SK-N-SH treated with all-trans-retinoic acid at 6 μM for 48 hours (cell line): Measurements from ENCODE around the gene SKI.

Source experiments
- ATAC-seq: fragments of 200-7000 bp; cut with Tn5 transposase; 3 replicates; pipeline ENCODE4 v1.9.1; 2020; ENCODE audit warnings: mild to moderate bottlenecking, moderate library complexity
- ARNTL ChIP-seq: fragments of 450-650 bp; formaldehyde crosslinking; IDR thresholded peaks from 2 replicates; pipeline ENCODE4 v1.5.0; 2020; ENCODE audit warnings: low read depth, mild to moderate bottlenecking, moderate library complexity, borderline replicate concordance
- BACH2 ChIP-seq: fragments of 250-450 bp; sonication (Bioruptor Pico); IDR thresholded peaks from 2 replicates; pipeline ENCODE4 v1.9.0; 2021; ENCODE audit warnings: mild to moderate bottlenecking, borderline replicate concordance
- CSDC2 ChIP-seq: fragments of 250-450 bp; sonication (Bioruptor Pico); IDR thresholded peaks from 2 replicates; pipeline ENCODE4 v1.5.0; 2020; ENCODE audit warnings: mild to moderate bottlenecking, moderate library complexity
- GLIS3 ChIP-seq: fragments of 250-450 bp; sonication (Bioruptor Pico); IDR thresholded peaks from 2 replicates; pipeline ENCODE4 v1.5.0; 2020; ENCODE audit warnings: mild to moderate bottlenecking, moderate library complexity
- OSR1 ChIP-seq: fragments of 250-450 bp; sonication (Bioruptor Pico); IDR thresholded peaks from 2 replicates; pipeline ENCODE4 v1.8.0; 2022; ENCODE audit warnings: moderate library complexity, mild to moderate bottlenecking, inconsistent platforms
- PPARA ChIP-seq: fragments of 250-450 bp; sonication (Bioruptor Pico); IDR thresholded peaks from 2 replicates; pipeline ENCODE4 v1.5.0; 2020; ENCODE audit warnings: mild to moderate bottlenecking, borderline replicate concordance
- SNAI2 ChIP-seq: fragments of 250-450 bp; sonication (Bioruptor Pico); IDR thresholded peaks from 2 replicates; pipeline ENCODE4 v1.5.0; 2020; ENCODE audit warnings: mild to moderate bottlenecking, moderate library complexity
- TCF4 ChIP-seq: fragments of 250-450 bp; sonication (Bioruptor Pico); IDR thresholded peaks from 2 replicates; pipeline ENCODE4 v1.8.0; 2021; ENCODE audit warnings: mild to moderate bottlenecking, moderate library complexity, borderline replicate concordance
- TOX ChIP-seq: fragments of 250-450 bp; sonication (Bioruptor Pico); IDR thresholded peaks from 2 replicates; pipeline ENCODE4 v1.8.0; 2021; ENCODE audit warnings: mild to moderate bottlenecking, moderate library complexity, borderline replicate concordance
- ZC3H10 ChIP-seq: fragments of 250-450 bp; sonication (Bioruptor Pico); IDR thresholded peaks from 2 replicates; pipeline ENCODE4 v1.5.1; 2021; ENCODE audit warnings: mild to moderate bottlenecking, moderate library complexity
- ZFP3 ChIP-seq: fragments of 250-450 bp; sonication (Bioruptor Pico); IDR thresholded peaks from 2 replicates; pipeline ENCODE4 v1.5.0; 2020; ENCODE audit warnings: mild to moderate bottlenecking, moderate library complexity
- ZFP30 ChIP-seq: fragments of 450-650 bp; formaldehyde crosslinking; IDR thresholded peaks from 2 replicates; pipeline ENCODE4 v1.5.0; 2022; ENCODE audit warnings: mild to moderate bottlenecking, moderate library complexity
- ZNF565 ChIP-seq: fragments of 450-650 bp; formaldehyde crosslinking; conservative IDR thresholded peaks from 2 replicates; pipeline ENCODE4 v1.5.0; 2020; ENCODE audit warnings: low read depth, mild to moderate bottlenecking, moderate library complexity
- ZNF8 ChIP-seq: fragments of 450-650 bp; formaldehyde crosslinking; IDR thresholded peaks from 2 replicates; pipeline ENCODE4 v1.5.0; 2020; ENCODE audit warnings: mild to moderate bottlenecking, moderate library complexity
- TF ChIP-seq, protein P1 (sequence below): fragments of 250-450 bp; sonication (Bioruptor Pico); IDR thresholded peaks from 2 replicates; pipeline ENCODE4 v1.8.0; 2020; ENCODE audit warnings: mild to moderate bottlenecking, moderate library complexity, borderline replicate concordance
- TF ChIP-seq, protein P2 (sequence below): fragments of 250-450 bp; sonication (Bioruptor Pico); IDR thresholded peaks from 2 replicates; pipeline ENCODE4 v1.5.1; 2020; ENCODE audit warnings: low read depth, mild to moderate bottlenecking, moderate library complexity
- TF ChIP-seq, protein P3 (sequence below): fragments of 250-450 bp; sonication (Bioruptor Pico); IDR thresholded peaks from 2 replicates; pipeline ENCODE4 v1.5.0; 2020; ENCODE audit warnings: mild to moderate bottlenecking, moderate library complexity

SKI gene

DNA sequence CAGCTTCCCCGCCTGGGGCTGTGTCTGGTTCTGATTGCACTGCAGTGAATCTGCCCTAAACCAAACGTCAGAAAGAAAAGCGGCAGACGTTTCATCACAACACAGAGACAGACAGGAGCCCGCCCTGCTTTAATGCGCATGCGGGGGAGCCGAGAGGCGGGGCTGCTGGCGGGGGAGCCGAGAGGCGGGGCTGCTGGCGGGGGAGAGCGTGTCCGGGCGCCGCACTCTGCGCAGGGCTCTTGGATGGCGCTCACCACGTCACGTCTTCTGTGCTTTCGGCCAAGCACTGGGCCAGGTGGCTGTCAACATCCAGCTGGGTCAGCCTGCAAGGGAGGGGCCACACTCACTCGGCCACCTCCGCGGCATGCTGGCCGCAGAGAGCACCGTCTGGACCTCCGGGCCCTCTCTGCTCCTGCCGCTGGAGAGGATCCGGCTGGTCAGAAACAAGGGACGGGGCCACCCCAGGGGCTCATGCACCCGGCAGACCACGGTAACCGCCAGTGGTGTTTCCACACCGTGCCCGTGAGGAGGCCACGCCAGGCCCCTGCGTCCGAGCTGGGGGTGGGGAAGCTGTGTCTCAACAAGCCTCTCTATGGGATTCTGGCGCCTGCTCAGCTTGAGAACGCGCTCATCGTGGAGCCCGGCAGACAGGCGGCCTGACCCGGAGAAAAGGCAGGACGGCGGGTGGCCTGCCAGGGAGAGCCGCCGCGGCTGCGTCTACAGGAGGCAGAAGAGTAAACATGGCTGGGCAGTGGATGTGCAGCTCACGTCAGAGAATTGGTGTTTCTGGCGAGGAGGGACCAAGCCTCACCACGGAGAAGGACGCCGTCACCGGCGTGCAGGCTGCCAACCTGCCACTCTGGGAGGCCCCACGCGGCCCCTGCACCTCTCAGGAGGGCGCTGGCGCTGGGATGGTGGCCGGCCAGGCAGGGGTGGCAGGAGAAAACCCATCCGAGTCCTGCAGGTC is 38.4 kb upstream of the SKI start:
- peak; percentile 92 for ATAC-seq
- TF ChIP-seq CSDC2 (CRISPR knock-in tag) (no peak), TCF4 (no peak), ZFP3 (CRISPR knock-in tag) (no peak), PPARA (CRISPR knock-in tag) (no peak), OSR1 (CRISPR knock-in tag) (no peak)
- TF ChIP-seq, protein P1, sequence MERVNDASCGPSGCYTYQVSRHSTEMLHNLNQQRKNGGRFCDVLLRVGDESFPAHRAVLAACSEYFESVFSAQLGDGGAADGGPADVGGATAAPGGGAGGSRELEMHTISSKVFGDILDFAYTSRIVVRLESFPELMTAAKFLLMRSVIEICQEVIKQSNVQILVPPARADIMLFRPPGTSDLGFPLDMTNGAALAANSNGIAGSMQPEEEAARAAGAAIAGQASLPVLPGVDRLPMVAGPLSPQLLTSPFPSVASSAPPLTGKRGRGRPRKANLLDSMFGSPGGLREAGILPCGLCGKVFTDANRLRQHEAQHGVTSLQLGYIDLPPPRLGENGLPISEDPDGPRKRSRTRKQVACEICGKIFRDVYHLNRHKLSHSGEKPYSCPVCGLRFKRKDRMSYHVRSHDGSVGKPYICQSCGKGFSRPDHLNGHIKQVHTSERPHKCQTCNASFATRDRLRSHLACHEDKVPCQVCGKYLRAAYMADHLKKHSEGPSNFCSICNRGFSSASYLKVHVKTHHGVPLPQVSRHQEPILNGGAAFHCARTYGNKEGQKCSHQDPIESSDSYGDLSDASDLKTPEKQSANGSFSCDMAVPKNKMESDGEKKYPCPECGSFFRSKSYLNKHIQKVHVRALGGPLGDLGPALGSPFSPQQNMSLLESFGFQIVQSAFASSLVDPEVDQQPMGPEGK = no peak
- TF ChIP-seq, protein P2, sequence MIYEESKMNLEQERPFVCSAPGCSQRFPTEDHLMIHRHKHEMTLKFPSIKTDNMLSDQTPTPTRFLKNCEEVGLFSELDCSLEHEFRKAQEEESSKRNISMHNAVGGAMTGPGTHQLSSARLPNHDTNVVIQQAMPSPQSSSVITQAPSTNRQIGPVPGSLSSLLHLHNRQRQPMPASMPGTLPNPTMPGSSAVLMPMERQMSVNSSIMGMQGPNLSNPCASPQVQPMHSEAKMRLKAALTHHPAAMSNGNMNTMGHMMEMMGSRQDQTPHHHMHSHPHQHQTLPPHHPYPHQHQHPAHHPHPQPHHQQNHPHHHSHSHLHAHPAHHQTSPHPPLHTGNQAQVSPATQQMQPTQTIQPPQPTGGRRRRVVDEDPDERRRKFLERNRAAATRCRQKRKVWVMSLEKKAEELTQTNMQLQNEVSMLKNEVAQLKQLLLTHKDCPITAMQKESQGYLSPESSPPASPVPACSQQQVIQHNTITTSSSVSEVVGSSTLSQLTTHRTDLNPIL (CRISPR knock-in tag) = no peak

DNA sequence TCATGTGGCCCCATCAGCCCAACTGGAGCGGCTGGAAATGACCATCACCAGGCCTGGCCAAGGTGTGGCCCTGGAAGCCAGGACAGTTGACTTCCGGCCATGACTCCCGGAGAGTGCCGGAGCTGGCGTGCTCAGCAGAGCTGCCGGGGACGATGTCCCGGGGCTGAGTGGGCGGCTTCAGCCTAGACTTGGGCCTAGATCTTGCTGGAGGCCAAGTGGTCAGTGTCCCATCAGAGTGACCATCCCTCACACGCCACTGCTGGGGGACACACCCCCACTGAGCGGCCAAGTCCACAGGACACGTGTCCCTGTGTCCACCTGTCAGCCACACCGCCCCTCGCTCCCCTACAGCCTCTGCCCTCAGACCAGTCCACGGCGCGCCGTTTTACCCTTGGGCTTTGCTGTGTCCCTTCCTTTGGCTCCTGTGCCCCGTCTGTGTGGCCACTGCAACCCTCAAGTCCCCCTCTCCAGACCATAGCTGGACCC is 37.6 kb upstream of the SKI start:
- TF ChIP-seq GLIS3 (CRISPR knock-in tag) (no peak), TCF4 (no peak), ZNF565 (CRISPR knock-in tag) (no peak), ARNTL (CRISPR knock-in tag) (no peak), ZNF8 (CRISPR knock-in tag) (no peak), SNAI2 (no peak), BACH2 (CRISPR knock-in tag) (no peak), ZC3H10 (no peak)
- TF ChIP-seq, protein P1 = no peak
- TF ChIP-seq, protein P2 (CRISPR knock-in tag) = no peak
- TF ChIP-seq, protein P3, sequence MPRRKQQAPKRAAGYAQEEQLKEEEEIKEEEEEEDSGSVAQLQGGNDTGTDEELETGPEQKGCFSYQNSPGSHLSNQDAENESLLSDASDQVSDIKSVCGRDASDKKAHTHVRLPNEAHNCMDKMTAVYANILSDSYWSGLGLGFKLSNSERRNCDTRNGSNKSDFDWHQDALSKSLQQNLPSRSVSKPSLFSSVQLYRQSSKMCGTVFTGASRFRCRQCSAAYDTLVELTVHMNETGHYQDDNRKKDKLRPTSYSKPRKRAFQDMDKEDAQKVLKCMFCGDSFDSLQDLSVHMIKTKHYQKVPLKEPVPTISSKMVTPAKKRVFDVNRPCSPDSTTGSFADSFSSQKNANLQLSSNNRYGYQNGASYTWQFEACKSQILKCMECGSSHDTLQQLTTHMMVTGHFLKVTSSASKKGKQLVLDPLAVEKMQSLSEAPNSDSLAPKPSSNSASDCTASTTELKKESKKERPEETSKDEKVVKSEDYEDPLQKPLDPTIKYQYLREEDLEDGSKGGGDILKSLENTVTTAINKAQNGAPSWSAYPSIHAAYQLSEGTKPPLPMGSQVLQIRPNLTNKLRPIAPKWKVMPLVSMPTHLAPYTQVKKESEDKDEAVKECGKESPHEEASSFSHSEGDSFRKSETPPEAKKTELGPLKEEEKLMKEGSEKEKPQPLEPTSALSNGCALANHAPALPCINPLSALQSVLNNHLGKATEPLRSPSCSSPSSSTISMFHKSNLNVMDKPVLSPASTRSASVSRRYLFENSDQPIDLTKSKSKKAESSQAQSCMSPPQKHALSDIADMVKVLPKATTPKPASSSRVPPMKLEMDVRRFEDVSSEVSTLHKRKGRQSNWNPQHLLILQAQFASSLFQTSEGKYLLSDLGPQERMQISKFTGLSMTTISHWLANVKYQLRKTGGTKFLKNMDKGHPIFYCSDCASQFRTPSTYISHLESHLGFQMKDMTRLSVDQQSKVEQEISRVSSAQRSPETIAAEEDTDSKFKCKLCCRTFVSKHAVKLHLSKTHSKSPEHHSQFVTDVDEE = no peak
- TF ChIP-seq, all 23 proteins: peak for 0
- no peak for ATAC-seq

DNA sequence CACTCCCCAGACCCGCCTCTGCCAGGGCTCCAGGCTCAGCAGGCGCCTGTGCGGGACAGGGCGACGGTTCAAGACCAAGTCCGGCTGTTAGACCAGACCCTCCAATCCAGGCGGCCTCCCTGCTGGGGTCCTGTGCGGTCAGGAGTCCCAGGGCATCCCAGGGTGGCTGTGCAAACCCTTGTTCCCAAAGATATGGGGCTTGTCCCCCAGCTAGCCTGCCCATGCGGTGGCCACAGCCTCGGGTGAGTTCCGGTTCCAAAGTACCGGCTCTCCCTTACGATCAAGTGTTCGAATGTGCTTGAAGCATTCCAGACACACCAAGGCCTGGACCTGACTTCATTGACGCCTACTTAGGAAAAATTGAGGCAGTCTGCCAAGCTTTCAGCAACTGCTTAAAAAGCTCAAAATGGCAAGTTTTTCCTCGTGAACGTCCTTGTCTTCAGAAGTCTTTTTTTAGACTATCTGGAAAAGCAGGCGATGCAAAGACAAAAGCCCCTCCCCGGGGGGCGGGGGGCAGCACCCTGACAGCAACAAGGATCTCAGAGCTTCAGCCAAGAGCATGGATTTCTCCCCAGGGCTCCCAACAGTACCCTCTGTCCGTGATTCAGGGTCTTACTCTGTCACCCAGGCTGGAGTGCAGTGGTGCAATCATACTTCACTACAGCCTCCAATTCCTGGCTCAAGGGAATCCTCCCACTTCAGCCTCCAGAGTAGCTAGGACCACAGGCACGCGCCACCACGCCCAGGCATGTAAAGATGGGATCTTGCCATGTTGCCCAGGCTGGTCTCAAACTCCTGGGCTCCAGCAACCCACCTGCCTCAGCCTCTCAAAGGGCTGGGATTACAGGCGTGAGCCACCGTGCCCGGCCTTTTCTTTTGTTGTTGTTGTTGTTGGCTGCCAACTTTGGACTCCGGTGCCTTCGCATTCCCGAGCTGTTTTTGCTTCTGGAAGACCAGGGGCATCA is 35.8 kb upstream of the SKI start:
- TF ChIP-seq SNAI2 = no peak
- TF ChIP-seq ZFP30 (CRISPR knock-in tag) = no peak
- TF ChIP-seq TOX = no peak
- no peak for TF ChIP-seq GLIS3 (CRISPR knock-in tag)
- TF ChIP-seq TCF4 = no peak
- TF ChIP-seq, protein P1 = no peak
- no peak for ATAC-seq
